Stomach (tissue), 4 donors: ENCODE measurements around the gene RDH5.

ENCODE experiments used
- POLR2A ChIP-seq, 4 donors: fragments of 450-650 bp; IDR thresholded peaks; one replicate each; pipeline ENCODE4 v1.6.1; 2016; ENCODE audit warnings: antibody characterized with exemption in 4 of 4, control low read depth in 2 of 4, mild to moderate bottlenecking in 1 of 4, moderate library complexity in 1 of 4
- POLR2AphosphoS5 ChIP-seq, 3 donors: sonication (generic); formaldehyde crosslinking; IDR thresholded peaks; one replicate each; pipeline ENCODE4 v1.6.1; 2016; ENCODE audit warnings: antibody characterized with exemption in 3 of 3
- TF ChIP-seq, protein P1 (sequence below), 7 experiments: fragments of 450-650 bp in 4 of 7; fragments of 200-600 bp in 3 of 7; sonication (generic) in 3 of 7; IDR thresholded peaks; one replicate each; pipeline ENCODE4 v1.5.1; 2016 to 2019; ENCODE audit warnings: antibody characterized with exemption in 7 of 7, control low read depth in 2 of 7, mild to moderate bottlenecking in 1 of 7

DNA sequence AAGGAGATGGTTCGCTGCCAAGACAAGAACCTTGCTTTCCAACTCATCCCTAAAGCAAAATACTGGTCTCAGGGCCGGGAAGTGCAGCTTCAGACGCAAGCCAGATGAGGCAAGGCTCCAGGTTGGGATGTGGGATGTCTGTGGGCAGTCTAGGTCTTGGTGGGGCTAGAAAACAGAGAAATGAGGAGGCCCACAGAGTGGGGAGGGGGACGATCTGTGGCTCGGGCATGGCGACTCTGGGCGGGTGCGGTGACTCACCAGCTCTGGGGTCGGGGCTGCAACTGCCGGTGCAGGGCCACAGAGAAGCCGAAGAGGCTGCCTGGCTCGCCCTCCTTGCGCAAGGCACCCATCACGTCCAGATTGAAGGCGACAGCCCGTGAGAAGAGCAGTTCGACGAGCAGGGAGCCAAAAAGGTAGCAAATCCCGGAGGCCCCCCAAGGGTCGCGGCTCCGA, 12.9 kb upstream of the RDH5 start:
- TF ChIP-seq, protein P1, sequence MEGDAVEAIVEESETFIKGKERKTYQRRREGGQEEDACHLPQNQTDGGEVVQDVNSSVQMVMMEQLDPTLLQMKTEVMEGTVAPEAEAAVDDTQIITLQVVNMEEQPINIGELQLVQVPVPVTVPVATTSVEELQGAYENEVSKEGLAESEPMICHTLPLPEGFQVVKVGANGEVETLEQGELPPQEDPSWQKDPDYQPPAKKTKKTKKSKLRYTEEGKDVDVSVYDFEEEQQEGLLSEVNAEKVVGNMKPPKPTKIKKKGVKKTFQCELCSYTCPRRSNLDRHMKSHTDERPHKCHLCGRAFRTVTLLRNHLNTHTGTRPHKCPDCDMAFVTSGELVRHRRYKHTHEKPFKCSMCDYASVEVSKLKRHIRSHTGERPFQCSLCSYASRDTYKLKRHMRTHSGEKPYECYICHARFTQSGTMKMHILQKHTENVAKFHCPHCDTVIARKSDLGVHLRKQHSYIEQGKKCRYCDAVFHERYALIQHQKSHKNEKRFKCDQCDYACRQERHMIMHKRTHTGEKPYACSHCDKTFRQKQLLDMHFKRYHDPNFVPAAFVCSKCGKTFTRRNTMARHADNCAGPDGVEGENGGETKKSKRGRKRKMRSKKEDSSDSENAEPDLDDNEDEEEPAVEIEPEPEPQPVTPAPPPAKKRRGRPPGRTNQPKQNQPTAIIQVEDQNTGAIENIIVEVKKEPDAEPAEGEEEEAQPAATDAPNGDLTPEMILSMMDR (IDR thresholded peaks at IDR 0.05) = no peak
- TF ChIP-seq POLR2AphosphoS5 (IDR thresholded peaks at IDR 0.05) (no peak), POLR2A (IDR thresholded peaks at IDR 0.05) (no peak)
